ENCODE data around the gene CTNNBL1.

CTNNBL1 gene

DNA sequence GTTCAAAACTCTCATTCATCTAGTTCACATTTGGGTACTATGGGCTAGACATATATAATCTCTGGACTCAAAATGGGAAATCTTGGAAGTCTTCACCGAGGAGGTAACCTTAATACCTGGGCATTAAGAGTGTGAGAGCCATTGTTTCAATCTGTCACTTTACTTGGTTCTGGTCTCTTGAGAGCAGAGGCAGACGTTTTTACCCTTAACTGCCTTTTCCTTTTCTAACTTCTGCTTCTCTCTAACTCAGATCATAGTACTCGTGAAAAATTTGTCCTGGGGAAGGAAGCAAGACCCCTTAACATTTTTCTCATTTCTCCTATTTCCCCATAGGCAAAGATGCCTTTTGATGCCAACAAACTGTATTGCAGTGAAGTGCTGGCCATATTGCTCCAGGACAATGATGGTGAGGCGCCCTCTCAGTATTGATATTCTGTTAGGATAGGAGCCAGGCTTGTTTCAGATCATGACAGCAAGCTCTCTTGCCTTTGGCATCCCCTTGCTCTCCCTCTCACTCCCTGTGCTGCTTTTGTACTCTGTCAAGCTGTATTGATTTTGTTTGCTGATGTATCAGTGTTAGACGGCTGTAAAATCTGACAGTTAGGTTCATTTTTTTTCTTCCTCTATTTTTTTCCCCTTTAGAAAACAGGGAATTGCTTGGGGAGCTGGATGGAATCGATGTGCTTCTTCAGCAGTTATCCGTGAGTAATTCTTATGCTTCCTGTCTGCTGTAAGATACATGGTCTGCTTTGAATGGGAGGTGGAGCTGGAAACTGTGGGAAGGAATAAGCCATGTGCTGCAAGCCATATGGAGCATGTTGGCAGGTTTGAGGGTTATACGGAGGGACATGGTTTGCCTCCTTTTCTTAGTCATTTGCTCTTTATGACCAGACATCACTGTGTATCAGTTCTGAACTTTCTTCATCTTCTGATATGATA lies 83.5 kb downstream of the CTNNBL1 start:
- DNase-seq (ENCODE audit: low read depth), result no peak

DNA sequence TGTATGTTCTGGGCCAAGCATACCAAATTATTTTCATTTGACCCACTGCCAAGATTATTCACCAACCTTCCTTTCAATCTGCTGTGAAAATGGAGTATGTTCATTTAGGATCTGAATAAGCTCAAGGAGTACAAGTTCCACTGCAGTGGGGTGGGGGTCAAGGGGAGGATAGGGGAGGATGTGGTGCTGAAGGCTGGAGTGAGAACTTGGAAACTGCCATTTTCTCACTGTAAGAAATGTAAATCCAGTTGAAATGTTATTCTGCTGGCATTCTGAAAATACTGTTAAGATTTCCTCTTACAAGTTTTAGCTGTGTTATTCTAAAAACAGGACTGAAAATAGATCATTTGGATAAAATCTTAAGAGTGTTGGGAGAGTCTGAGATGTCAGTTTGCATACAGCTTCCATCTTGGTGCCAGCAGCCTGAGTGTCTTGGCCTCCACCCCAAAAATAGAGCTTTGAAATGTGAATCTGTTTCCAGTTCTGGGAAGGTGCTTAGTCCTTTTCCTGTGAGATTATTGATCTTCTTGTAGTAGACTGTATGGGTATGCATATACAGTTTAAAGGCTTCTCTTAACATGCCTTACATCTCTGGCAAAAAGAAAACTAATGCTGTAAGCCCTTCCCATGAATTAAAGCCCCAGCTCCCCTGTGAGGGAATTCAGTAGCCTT lies 84.3 kb downstream of the CTNNBL1 start:
- no peak for DNase-seq (ENCODE audit: low read depth)

DNA sequence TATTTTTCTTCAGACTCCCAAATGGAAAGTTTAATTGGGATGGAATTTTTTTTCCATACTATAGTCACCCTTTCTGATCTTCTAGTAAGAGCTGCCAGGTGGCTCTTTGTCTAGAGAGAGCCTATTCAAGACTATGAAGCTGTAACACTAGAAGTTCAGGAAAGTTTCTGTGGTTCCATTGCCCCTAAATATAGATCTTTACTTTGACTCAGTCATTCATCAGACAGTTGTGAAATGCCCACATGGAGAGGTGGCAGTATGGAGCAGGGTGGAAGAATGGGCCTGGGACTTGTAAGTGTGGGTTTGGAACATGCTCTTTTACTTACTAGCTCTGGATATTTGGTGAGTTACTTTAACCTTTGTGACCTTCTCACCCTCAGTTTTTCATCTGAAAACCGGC lies 87.8 kb downstream of the CTNNBL1 start:
- DNase-seq (ENCODE audit: low read depth), result no peak

DNA sequence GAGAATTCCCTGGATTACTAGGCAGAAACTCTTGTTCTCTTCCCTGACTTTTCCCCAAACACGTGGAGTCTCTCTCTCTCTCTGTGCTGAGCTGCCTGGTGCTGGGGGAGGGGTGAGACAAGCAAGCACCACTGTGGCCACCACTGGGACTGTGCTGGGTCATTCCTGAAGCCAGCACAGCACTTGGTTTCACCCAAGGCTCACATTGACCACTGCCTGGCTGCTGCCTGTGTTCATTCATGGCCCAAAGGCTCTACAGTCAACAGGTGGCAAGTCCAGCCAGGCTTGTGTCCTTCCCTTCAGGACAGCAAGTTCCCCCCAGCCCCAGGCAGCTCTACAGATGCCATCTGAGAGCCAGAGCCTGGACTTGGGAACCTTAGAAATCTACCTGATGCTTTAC lies 92.2 kb downstream of the CTNNBL1 start:
- DNase-seq (ENCODE audit: low read depth), result no peak

DNA sequence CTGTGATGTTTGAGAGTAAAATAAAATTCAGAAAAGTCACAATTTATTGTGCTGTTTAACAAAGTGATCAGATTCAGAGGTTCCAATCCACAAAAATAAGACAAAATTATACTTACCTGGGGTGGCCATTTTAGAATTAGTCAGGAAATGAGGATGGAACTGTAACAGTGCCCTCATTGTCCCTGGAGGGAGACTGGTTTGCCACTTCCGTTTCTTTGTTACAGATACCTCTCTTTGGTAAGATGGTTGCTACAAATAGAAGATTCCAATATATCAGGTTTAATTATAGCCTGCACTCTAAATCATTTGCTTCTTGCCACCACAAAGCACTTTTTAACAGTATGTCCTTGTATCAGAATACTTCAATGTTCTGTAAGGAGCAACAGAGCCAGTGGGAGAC lies 95.6 kb downstream of the CTNNBL1 start:
- no peak for DNase-seq (ENCODE audit: low read depth)

DNA sequence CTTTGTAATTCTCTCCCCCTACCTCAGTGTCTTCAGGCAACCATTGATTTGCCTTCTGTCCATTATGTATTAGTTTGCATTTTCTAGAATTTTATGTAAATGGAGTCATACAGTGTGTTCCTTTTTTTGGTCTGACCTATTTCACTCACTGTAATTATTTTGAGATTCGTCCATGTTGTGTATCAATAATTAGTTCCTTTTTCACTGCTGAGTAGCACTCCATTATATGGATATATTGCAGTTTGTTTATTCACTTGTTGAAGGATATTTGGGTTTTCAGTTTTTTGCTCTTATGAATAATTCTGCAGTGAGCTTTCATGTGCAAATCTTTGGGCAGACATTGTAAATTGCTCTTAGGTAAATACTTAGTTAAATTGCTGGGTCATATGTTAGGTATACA lies 97.1 kb downstream of the CTNNBL1 start:
- DNase-seq (ENCODE audit: low read depth), result no peak

DNA sequence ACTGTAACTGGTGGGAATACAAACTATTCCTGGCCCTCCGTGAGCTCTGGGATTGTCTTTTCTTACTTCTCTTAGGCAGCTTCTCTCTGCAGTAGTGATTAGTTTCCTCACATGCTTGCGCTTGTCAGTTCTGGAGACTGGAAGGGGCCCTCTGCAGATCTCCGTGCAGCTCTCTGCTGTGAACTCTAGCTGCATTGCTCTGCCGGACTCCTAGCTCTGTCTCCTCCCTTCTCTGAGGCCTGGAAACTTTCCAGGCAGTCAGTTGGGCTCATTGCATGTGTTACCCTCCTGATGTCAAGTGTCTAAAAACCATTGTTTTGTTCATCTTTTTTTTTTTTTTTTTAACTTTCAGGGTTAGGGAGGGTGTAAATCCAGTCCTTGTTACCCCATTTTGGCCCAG lies 102.3 kb downstream of the CTNNBL1 start:
- no peak for DNase-seq (ENCODE audit: low read depth)

DNA sequence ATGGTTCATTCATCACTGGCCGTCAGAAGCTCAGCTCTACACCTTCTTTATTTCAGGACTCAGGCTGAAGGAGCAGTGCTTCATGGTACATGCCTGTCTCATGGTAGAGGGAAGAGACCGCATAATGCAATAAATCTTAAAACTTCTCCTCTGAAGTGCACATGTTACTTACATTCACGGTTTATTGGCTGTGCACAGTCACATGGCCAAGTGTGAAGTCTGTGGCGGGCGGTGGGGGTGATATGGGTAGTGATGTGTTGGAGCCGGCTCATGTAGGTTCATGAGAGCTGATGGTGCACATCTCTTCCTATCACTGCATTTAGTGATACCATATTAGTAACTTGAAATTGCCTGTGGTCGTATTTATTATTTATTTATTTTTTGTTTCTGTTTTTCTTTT lies 102.9 kb downstream of the CTNNBL1 start:
- no peak for DNase-seq (ENCODE audit: low read depth)

DNA sequence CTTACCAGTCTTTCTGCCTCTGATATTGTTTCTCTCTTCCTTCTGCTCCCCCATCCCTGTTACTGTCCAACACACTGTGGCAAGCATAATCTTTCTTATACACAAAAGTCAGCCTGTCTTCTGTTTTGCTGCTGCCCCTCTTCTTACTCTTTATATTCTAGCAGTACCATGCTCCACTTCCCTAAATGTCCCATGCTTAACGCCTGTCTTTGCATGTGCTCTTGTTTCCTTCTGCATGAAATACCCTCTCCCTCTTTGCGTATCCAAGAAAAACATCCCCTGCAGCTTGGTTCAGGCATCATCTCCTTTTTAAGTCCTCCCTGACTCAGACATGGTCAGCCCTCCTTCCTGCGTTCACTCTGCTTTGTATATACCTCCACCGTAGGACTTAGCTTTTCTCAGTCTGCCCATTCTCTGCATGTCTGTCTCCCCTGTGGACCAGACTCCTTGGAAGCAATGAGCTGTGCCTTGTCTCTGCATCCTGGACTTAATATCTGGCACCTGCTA lies 103.9 kb downstream of the CTNNBL1 start:
- DNase-seq (ENCODE audit: low read depth), result no peak

DNA sequence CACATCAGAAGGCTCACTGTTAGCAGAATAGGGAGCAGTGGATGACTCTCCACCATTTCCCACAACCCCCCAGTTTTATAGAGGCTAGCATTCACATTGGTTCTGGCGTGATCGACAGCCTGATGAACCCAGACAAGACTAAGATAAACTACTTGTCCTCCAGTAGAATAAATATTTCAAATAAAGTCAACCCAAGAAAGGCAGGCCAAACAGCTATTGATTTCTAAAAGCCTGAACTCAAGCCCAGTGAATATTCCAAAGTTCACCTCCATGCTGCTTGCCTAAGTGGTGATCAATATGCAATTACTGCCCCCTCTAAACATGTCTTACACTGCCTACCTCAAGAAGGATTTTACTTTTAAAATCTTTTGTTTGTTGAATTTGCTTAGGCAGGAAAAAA lies 104.5 kb downstream of the CTNNBL1 start:
- DNase-seq (ENCODE audit: low read depth), result no peak

DNA sequence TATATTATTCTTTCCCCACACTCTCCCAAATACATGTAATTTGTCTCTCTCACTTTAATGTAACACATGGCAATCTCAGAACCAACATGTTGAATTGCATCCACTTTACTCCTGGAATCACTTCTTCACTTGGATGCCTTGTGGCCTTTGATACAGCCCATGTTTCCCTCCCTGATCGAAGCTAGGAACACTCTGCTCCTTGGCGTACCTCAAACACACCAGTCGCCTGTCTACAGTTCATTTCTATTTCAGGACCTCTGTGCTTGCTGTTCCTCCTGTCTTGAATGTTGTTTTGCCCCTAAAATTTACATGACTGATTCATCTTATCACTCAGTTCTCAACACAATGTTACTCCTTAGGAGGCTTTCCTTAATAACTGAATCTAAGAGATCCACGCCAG lies 106.8 kb downstream of the CTNNBL1 start:
- DNase-seq (ENCODE audit: low read depth), result no peak

DNA sequence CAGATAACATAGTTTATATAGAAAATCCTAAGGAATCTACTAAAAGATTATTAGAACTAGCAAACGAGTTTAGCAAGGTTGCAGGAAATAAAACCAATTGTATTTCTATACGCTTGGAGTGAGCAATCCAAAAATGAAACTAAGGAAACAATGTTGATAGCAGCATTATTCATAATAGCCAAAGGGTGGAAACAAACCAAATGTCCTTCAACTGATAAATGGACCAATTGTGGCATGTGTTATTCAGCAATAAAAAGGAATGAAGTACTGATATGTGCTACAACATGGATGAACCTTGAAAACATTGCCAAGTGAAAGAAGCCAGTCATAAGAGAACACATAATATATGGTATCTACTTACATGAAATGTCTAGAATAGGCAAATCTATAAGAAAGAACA lies 108.1 kb downstream of the CTNNBL1 start:
- DNase-seq (ENCODE audit: low read depth), result no peak

DNA sequence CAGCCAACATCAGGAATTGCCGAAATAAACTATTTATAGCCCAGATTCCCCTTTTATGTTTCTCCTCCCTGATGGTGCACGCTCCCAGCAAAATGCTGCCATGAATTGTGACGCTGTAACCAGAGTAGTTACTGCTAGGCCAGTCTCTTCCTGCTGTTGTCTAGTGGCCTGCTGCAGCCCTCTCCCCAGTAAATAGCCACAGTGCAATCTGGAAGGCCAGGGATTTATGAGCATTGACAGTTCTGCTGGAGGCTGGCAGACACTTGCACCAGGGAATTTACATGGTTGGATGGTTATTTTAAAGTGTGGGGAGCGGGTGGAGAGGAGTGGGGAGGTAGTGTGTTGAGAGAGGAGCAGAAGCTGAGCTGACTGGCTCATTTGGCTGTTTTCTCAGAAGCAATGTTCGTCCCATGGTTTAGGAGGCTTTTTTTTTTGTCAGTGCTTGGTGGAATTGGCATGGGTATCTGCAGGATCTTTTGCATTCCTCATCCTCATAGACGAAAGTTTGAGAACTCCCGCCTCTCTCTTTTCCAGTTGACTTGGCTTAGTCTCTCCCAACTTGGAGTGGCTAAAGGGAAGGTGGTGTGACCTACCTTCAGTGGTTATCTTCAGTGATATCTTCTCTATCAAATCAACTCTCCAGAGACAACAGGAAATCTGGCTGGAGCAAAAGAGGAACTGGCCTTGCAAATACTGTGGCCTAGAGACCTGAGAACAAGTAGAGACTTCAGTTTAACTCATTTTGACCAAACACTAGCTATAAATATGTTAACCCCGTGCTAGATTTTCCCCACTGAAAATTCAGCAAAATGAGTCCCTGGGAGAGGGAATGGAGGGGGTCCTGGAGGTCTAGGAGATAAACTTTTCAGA lies 109.8 kb downstream of the CTNNBL1 start:
- no peak for DNase-seq (ENCODE audit: low read depth)

DNA sequence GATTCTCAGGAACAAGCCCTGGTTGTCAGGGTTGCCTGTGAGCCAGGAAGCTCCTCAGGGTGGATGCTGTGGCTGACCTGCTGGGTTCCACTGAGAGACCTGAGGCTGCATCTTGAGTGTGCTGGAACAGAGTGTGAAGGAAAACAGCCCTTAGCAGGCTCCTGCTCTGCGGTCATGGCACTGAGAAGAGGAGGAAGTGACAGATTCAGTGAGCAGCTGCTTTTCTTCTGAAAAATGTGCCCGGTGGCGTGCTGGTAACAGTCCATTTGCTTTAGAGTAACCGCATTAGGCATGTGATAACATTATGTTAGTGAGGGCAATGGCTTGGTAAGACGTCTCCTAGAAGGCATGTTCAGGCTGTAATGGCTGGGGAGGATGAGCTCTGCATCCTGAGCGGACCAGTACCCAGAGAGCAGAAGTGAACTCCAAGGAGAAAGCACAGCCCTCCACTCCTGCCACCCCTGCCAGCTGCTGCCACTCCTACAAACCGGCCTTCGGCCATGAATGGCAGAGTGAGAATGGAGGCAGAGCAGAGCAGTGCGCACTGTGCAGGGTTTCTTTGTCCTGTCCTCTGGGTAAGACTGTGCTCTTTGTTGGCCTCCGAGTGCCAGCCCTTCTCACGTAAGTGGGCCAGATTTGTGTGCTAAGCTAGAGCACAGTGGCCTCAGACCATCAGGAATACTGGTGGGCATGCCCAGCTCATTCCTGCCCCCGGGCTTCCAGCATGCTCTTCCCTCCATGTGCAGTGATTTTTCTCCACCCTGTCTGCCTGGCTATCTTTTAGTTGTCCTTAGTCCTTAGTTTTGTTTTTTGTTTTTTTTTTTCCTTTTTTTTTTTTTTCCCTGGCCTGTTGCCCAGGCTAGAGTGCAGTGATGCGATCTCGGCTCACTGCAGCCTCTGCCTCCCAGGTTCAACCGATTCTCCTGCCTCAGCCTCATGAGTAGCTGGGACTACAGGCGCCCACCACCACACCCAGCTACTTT lies 111.0 kb downstream of the CTNNBL1 start:
- no peak for DNase-seq (ENCODE audit: low read depth)

DNA sequence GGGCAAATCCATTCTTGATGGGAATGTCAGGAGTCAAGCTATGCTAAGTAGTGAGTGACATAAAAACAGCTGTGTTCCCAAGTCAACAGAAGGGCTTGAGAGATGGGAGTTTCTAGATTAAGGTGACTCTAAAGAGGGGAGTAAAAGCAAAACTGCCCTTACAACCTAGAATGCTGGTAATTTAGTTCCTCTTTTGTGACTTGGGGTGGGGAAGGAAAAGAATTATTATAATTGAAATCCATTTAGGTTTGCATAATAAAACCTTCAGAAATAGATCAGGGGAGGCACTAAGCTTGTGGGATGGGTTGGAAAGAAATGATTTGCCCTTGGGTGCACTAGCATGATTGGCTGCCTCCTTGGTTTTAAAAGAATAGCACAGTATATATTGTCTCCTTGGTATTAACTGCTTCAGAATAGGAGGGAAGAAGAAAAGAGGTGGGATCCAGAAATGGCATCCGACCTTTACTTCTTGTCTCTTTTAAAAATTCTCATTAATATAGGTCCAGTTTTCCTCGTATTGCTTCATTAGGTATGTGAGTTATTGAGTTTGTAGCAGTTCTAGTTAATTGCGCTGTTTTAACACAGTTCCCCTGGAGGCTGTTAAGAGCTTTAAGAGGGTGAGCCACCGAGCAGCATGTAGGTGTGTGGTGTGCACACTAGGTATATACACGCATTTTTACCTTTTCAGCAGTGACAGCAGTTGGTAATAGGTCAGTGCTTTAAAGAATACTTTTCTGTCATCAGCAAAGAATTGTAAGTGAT lies 113.8 kb downstream of the CTNNBL1 start:
- no peak for DNase-seq (ENCODE audit: low read depth)

DNA sequence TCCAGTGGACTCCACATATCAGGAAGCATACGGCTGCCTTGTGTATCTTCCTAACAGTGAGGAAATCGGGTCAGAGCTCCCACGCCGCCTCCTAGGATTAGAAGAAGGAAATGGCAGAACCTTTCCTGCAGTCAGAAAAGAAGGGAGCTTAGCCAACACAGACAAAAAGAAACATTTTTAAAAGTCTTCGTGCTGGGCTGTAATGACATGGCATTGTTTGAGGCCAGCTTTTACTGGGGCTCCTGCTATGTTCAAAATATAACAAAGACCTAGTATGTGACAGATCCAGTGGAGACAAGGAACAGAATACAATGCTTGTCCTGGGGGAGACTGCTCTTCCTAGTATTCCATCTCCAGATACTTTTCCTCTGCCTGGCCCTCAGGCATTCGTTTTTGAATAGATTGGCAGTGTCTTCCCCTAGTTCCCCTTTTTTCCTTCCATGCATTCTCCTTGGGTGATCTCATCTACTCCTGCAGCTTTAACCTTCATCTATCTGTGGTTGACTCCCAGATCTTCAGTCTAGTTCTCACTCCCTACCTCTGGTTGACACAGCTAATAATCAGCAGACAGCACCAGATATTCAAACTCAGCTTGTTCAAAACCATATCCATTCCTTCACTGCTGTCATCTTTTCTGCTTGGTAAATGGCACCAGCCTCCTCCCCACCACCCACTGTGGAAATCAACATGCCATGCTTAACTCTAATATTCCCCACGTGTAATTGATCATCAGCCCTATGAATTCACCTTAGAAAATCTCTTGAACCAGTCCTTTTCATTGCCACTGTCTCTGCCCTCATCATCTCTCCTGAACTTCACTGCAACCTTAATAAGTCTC lies 114.6 kb downstream of the CTNNBL1 start:
- DNase-seq (ENCODE audit: low read depth), result no peak

DNA sequence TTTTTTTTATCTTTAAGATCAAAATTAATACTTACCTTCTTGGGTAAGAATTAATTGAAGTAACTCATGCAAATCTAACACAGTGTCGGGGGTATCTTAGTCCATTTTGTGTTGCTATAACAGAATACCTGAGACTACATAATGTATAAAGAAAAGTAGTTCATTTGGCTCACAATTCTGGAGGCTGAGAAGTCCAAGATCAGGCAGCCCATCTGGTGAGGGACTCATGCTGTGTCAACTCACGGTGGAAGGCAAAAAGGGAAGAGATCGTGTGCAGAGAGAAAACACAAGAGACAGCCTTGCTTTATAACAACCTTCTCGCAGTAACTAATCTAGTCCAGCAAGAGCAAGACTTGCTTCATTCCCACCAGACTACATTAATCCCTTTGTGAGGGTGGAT lies 116.2 kb downstream of the CTNNBL1 start:
- no peak for DNase-seq (ENCODE audit: low read depth)

DNA sequence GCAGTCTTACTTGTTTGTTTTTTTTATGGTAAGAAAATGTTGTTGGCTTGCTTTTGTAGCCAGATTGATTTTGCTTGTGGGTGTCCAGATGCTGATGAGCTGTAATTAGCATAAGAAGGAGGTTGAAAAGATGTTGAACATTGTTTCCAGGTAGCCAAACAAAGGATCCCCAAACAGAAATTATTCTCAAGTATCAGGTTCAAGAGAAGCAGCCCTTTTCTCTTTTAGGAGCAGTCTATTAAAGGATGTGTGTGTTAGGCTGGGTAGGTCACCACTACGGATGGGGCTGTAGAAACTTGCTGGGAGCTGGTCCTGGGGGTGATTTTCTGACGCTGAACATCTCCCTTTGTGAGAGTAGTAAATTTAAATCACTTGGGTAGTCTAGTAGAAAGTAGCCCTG lies 122.2 kb downstream of the CTNNBL1 start:
- no peak for DNase-seq (ENCODE audit: low read depth)

DNA sequence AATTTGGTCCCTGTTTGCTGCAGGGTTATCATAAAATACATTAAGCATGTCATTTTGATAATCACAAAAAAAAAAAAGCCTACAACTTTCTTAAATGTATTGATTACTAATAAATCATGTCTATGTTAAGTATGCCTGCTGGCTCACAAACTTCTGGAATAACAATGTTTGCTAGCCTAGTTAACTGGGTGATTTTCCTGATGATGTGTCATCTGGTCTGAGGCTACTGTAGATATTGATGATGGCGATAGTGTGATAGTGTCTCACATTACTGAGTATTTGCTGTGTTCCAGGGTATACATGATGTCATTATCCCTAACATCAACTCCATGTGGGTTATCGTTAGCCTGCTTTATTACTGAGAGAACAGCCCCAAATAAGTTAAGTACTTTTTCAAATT lies 122.9 kb downstream of the CTNNBL1 start:
- no peak for DNase-seq (ENCODE audit: low read depth)
